HUES64 (cell line): ENCODE results near the gene PCSK6.
"Not testable (repeated sequence)": the region's sequence is repeated elsewhere in the genome, so short reads cannot be mapped to it uniquely, and the experiment has no call there.

Source experiments
- H3K27ac ChIP-seq: 2 replicates; pipeline ENCODE4 v1.7.0; 2013; ENCODE audit warnings: low read depth, low read length, inconsistent platforms
- H3K27me3 ChIP-seq: 2 replicates; pipeline ENCODE4 v1.6.1; 2013; ENCODE audit warnings: mild to moderate bottlenecking, low read length; ENCODE audit not compliant: insufficient read depth
- H3K36me3 ChIP-seq: 2 replicates; pipeline ENCODE4 v1.6.1; 2013; ENCODE audit warnings: mild to moderate bottlenecking, low read length; ENCODE audit not compliant: insufficient read depth
- H3K4me1 ChIP-seq: 2 replicates; pipeline ENCODE4 v1.6.1; 2013; ENCODE audit warnings: mild to moderate bottlenecking, low read length, moderate library complexity; ENCODE audit not compliant: insufficient read depth
- H3K4me3 ChIP-seq: 2 replicates; pipeline ENCODE4 v1.5.1; 2013; ENCODE audit warnings: mild to moderate bottlenecking, low read length, moderate library complexity
- H3K9ac ChIP-seq: 2 replicates; pipeline ENCODE4 v1.6.1; 2013; ENCODE audit warnings: mild to moderate bottlenecking, low read depth, low read length
- H3K9me3 ChIP-seq: 2 replicates; pipeline ENCODE4 v1.6.1; 2013; ENCODE audit warnings: low read depth, low read length; ENCODE audit not compliant: insufficient read depth
- WGBS: fragments of 150-250, 120-280 bp; methylation state at CpG from one replicate; pipeline ENCODE4 v1.1.7; 2013; ENCODE audit warnings: missing lambda C conversion rate; 5-methylcytosine and 5-hydroxymethylcytosine counted together

The PCSK6 gene

DNA sequence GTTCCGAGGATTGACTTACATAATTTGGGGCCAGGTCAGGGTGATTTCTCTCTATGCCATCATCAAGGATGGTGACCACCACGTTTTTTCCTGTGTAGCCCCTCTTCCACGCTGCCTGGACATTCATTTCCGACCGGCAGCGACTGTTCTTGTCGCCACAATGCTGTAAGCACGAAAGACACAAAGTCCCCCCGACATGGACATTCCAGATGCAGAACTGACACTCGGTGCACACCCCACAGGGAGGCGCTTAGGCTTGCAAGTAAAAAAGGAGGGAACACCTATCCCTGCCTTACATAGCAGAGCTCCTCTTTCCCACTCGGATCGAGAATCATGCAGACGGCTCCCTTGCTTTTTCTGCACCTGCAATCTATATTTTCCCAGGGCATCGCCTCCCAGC, 58.2 kb downstream of the PCSK6 start:
- H3K9me3 ChIP-seq, result no peaks in the 10 kb centered on the region
- H3K9ac ChIP-seq, result no peak overlapping the region
- peaks cover 4% of the 10 kb centered on the region; the same call in 1 of the 2 replicates for H3K4me1 ChIP-seq
- 93% methylated on average over 15 of the region's 15 CpGs for WGBS
- no peaks in the 10 kb centered on the region for H3K36me3 ChIP-seq
- no peak overlapping the region for H3K4me3 ChIP-seq
- no peaks in the 10 kb centered on the region for H3K27me3 ChIP-seq
- H3K27ac ChIP-seq, result no peak overlapping the region

DNA sequence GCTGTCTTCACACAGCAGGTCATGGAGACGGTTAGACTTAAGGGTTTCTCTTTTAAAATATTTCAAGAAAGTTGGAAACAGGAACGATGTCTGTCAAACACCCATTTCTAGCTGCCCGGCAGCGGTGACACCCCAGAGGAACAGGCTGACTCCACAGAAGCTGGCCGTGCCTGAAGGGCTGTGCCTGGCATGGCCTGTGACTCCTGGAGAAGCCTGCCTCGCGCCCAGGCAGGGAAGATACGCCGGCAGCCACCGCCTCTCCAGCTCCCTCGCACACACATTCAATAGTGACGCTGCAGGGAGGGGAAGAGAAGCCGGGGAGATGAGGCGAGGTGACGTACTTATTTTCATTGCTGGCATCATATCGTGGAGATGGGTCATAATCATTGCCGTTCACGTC, 59.9 kb downstream of the PCSK6 start:
- 92% methylated on average over 18 of the region's 18 CpGs for WGBS
- 0 out of 2 replicates have a peak, but pooled peaks cover under 1% of the 10 kb centered on the region for H3K27me3 ChIP-seq
- no peaks in the 10 kb centered on the region for H3K9me3 ChIP-seq
- H3K9ac ChIP-seq, result no peak overlapping the region
- no peak overlapping the region for H3K27ac ChIP-seq
- peaks cover 13% of the 10 kb centered on the region; the same call in 1 of the 2 replicates for H3K4me1 ChIP-seq
- H3K36me3 ChIP-seq, result no peaks in the 10 kb centered on the region
- no peak overlapping the region for H3K4me3 ChIP-seq

DNA sequence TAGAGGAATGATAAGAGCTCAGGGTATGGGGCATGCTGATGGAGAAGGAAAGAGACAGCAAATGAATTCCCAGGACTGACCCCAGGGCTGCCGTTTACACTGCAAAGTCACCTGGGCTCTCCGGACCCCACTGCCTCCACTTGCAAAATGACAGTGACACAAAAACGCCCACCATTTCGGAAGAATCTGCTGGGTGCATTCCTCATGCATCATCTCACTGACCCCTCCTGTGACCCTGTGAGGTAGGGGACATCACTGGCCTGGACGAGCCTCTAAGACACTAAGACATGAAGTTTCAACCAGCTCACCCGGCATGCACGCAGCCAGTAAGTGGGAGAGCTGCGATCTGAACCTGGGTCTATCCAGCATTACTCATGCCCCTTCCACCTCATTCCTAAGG, 60.3 kb downstream of the PCSK6 start:
- Histone ChIP-seq H3K9me3 (no peaks in the 10 kb centered on the region), H3K36me3 (no peaks in the 10 kb centered on the region), H3K9ac (no peak overlapping the region), H3K27me3 (0 out of 2 replicates have a peak, but pooled peaks cover 4% of the 10 kb centered on the region), H3K27ac (no peak overlapping the region), H3K4me1 (peaks cover 13% of the 10 kb centered on the region; the same call in 1 of the 2 replicates), H3K4me3 (no peak overlapping the region)
- WGBS, result 91% methylated on average over 8 of the region's 8 CpGs

DNA sequence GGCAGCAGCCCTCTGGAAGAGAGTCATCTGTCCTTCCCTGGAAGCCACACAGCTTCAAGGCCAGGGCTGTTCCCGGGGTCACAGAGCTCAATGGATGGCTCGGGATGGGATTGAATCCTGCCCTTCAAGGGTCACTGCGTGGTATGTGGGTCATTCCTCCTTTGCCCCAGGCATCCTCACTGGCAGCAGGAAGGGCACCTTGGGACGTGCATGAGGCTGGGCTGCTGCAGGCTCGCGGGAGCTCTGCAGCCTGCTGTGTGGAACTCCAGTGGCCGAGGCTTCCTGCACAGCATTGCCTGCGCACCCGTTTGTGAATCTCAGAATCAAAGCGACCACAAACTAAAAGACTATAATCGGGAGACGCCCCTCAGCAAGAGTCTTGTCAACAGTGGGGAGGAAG, 60.7 kb downstream of the PCSK6 start:
- Histone ChIP-seq H3K9me3 (no peaks in the 10 kb centered on the region), H3K4me1 (peaks cover 13% of the 10 kb centered on the region; the same call in 1 of the 2 replicates), H3K36me3 (no peaks in the 10 kb centered on the region), H3K27me3 (0 out of 2 replicates have a peak, but pooled peaks cover 4% of the 10 kb centered on the region), H3K9ac (no peak overlapping the region), H3K4me3 (no peak overlapping the region), H3K27ac (no peak overlapping the region)
- WGBS, result 89% methylated on average over 12 of the region's 12 CpGs

DNA sequence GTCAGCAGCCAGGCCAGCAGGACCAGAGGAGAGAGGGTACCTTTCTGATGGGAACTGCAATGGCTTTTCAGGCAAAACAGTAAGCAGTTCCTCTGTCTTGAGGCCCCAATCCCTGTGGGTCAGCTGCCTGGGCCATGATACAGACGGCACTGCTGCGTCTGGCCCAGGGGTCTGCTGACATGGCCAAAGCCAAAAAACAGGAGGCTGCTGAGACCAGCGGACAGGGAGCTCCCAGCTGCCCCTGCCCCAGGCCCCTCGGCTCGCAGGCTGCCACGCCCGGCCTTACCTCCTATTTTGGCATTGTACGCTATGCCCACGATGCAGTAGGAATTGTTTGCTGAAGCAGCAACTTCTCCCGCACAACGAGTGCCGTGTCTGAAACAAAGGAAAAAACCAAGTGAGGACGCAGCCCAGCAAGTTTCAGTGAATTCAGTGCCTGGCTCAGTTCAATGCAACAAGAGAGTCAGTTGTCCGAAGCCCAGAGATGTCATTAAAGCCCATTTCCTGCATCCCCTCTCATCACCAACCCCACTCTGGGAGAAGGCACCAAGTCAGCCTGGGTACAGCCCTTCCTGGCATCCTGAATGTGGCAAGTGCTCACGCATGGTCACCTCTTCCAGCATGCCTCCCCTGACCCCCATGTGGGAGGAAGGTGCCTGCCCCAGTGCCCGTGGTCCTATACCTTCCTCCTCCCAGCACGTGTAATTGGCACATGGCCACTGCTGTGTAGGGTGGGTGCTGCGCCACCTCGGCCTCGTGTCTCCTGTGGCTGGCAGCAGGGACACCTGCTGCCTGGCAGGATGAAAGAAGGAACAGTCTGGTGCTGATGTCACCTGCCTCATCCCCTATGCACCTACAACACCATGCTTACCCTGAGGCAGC, 61.7 kb downstream of the PCSK6 start:
- Histone ChIP-seq H3K9ac (no peak overlapping the region), H3K4me1 (peaks cover 13% of the 10 kb centered on the region; the same call in 1 of the 2 replicates), H3K27ac (no peak overlapping the region), H3K27me3 (0 out of 2 replicates have a peak, but pooled peaks cover 4% of the 10 kb centered on the region), H3K4me3 (no peak overlapping the region), H3K9me3 (no peaks in the 10 kb centered on the region), H3K36me3 (no peaks in the 10 kb centered on the region)
- WGBS, result 92% methylated on average over 20 of the region's 20 CpGs

DNA sequence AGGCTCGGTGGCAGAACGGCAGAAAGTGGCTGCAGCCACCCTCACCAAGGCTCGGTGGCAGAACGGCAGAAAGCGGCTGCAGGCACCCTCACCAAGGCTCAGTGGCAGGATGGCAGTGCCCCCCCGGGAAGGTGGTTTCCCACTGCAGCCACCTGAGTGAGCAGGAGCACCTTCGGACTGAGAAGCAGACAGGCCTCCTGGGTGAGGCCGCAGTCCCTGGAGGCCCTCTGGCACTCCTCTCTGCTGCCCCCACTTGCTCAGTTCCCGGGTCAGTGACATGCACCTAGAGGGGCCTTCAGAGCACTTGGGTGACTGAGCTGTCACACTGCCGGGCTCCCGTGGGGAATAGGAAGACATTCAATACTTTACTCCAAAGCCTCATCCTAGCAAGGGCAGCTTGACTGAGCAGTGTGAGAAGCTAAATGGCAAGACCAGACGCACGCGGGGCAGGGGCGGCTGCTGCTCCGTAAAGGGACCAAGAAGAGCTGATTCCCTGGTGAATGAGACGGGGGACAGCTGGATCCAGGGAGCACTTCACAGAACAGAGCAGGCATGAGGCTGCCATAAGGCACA, 62.7 kb downstream of the PCSK6 start:
- H3K27ac ChIP-seq, result no peak overlapping the region
- WGBS, result 84% methylated on average over 17 of the region's 17 CpGs
- H3K27me3 ChIP-seq, result 0 out of 2 replicates have a peak, but pooled peaks cover 4% of the 10 kb centered on the region
- H3K9ac ChIP-seq, result no peak overlapping the region
- peaks cover 13% of the 10 kb centered on the region; the same call in 1 of the 2 replicates for H3K4me1 ChIP-seq
- no peaks in the 10 kb centered on the region for H3K9me3 ChIP-seq
- no peaks in the 10 kb centered on the region for H3K36me3 ChIP-seq
- no peak overlapping the region for H3K4me3 ChIP-seq

DNA sequence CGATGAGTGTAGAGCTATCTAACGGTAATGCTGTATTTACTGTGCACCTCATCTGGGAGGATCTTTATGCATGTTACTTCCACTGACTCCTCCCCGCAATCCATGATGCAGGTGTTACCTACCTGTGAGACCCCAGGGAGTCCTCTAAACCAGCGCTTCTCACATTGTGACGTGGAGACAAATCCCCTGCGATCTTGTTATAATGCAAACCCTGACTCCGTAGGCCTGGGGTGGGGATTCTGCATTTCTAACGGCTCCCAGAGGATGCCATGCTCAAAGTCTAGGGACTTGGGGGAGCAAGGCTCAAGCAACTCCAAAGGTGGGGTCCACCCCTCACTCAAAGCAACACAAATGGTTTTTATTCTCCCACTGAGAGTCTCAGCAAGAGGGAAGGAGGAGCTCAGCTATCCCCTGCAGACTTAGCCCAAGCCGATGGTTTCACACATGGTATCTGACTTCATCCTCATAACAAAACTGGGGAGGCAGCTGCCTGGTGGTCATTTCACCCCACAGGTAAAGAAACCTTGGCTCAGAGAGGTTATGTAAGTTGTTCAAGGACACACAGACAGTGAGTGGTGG, 63.6 kb downstream of the PCSK6 start:
- H3K36me3 ChIP-seq, result no peaks in the 10 kb centered on the region
- no peak overlapping the region; the same call in 1 of the 2 replicates for H3K27ac ChIP-seq

DNA sequence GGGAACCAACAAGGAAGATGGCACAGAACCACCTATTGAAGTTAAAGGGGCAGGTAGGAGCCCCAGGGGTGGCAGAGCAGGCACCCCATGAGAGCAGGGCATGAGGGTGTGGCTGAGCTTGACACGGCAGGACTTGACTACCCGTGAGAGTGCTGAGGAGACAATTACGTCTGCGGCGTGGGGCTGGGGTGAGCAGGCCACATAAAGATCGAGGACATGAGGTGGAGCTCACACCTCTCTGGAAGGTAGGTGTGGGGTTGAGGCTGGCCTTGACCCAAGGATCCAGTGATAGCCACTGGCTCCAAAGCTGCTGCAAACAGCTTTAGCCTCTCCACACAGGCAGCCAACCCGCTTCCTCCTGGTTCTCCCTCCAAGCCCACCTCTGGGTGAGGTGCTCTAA, 64.5 kb downstream of the PCSK6 start:
- Histone ChIP-seq H3K9me3 (no peaks in the 10 kb centered on the region), H3K36me3 (no peaks in the 10 kb centered on the region), H3K27ac (no peak overlapping the region), H3K27me3 (0 out of 2 replicates have a peak, but pooled peaks cover 4% of the 10 kb centered on the region), H3K9ac (no peak overlapping the region), H3K4me1 (peaks cover 13% of the 10 kb centered on the region; the same call in 1 of the 2 replicates), H3K4me3 (no peak overlapping the region)
- 89% methylated on average over 7 of the region's 7 CpGs for WGBS

More for the DNA sequence above, 63.6 kb downstream of the PCSK6 start:
- Histone ChIP-seq H3K9me3 (no peaks in the 10 kb centered on the region), H3K4me3 (no peak overlapping the region), H3K27me3 (0 out of 2 replicates have a peak, but pooled peaks cover 4% of the 10 kb centered on the region), H3K9ac (no peak overlapping the region), H3K4me1 (peaks cover 13% of the 10 kb centered on the region; the same call in 1 of the 2 replicates)
- 38% methylated on average over 9 of the region's 9 CpGs for WGBS

DNA sequence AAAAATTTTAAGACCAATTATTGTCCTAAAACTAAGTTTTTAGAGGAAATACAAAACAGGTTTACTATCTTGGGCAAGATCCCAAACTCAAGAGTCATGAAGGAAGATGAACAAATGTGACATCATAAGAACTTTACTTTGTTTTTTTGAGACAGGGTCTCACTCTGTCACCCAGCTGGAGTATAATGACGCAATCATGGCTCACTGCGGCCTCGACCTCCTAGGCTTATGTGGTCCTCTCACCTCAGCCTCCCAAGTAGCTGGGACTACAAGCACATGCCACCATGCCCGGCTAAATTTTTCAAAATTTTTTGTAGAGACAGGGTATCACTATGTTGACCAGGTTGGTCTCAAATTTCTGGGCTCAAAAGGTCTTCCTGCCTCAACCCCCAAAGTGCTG, 69.3 kb downstream of the PCSK6 start:
- 90% methylated on average over 4 of the region's 4 CpGs for WGBS
- Histone ChIP-seq H3K27me3 (0 out of 2 replicates have a peak, but pooled peaks cover 4% of the 10 kb centered on the region), H3K4me3 (no peak overlapping the region), H3K36me3 (no peaks in the 10 kb centered on the region), H3K9ac (no peak overlapping the region), H3K9me3 (no peaks in the 10 kb centered on the region), H3K27ac (no peak overlapping the region), H3K4me1 (no peaks in the 10 kb centered on the region)

DNA sequence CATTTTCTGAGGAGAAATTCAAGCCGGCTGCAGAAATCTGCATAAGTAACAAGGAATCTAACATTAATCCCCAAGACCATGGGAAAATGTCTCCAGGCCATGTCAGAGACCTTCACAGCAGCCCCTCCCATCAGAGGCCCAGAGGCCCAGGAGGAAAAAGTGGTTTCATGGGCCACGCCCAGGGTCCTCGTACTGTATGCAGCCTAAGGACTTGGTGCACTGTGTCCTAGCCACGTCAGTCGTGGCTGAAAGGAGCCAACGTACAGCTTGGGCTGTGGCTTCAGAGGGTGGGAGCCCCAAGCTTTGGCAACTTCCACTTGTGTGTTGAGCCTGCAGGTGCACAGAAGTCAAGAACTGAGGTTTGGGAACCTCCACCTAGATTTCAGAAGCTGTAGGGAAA, 73.0 kb downstream of the PCSK6 start:
- WGBS, result 86% methylated on average over 6 of the region's 6 CpGs
- H3K9me3 ChIP-seq, H3K27ac ChIP-seq, H3K36me3 ChIP-seq, H3K4me3 ChIP-seq, H3K4me1 ChIP-seq, H3K27me3 ChIP-seq, H3K9ac ChIP-seq: not testable (repeated sequence)

DNA sequence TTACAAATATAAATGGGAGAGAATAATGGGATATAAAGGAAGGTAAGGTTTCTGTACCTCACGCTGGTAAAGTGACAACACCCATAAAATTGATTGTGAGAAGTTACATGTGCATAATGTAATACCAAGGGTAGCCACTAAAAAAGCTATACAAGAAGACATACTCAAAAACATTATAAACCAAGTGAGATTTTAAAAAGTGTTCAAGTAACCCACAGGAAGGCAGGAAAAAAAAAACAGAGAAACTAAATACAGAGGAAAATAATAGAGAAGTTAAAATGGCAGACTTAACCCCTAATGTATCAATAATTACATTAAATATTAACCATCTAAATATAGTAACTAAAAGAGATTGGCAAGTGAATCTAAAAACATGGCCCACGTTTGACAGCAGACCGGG, 76.3 kb downstream of the PCSK6 start:
- H3K9ac ChIP-seq, result no peak overlapping the region
- H3K4me3 ChIP-seq, result no peak overlapping the region
- peaks cover 5% of the 10 kb centered on the region; the same call in 1 of the 2 replicates for H3K4me1 ChIP-seq
- WGBS, result 100% methylated on average over 1 of the region's 3 CpGs
- H3K27me3 ChIP-seq, result no peaks in the 10 kb centered on the region
- no peaks in the 10 kb centered on the region for H3K36me3 ChIP-seq
- no peak overlapping the region for H3K27ac ChIP-seq
- no peaks in the 10 kb centered on the region for H3K9me3 ChIP-seq
